ENCODE data around the gene C8G.

C8G gene

DNA sequence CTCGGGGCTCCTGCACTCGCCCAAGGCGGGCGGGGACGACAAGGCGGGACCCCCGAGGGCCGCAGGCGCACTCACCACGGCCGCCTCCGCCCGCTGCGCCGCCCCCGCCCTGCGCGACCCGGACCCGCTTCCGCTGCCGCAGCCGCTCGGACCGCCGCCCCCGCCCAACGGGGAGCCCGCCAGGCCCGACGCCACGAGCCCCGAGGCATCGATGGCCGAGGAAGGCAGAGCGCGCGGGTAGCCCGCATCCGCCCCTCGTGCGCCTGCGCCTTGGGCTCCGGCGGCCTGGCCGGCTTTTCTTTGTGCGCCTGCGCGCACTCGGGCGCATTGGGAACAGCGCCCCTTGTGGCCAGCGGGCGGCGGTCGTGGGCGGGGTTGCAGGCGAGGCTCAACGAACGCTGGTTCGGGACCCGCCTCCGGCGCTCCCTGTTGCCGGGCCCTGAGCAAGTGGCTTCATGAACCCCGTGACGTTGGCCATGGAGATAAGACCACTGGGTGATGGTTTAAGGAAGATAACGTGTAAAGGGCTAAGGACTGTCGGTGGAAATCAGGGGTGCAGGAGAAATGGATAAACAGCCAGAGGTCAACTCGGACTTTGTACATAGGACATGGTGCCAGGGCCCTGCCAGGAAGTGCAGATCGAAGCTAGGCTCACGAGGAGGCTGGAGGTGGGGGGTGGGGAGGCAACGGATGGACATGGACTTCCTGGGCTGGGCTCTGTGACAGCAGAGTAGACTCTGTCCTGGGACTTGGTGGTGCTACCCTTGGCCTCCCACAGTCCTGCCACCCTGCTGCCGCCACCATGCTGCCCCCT, at the start of gene C8G, which contains the start of gene FBXW5:
C8G (plus strand) TSS at position 725 of the 814 bp plus-strand sequence; CDS start at position 803, 78 bp downstream.
FBXW5 (minus strand) TSS at position 220 of the 814 bp plus-strand sequence. CDS start 655 bp downstream, outside the sequence.
- Histone ChIP-seq H3K4me1 (ENCODE audit: control insufficient read depth, insufficient read depth, low read length) (peaks cover 5% of the 10 kb centered on the region; the same call in 1 of the 2 replicates), H3K9ac (ENCODE audit: low read depth, low read length) (peak within 1 kb of the TSS; percentile 46), H3K27ac (ENCODE audit: low read depth, low read length) (peak within 1 kb of the TSS; percentile 80), H3K27me3 (ENCODE audit: control insufficient read depth, insufficient read depth, low read length) (no peaks in the 10 kb centered on the region), H3K36me3 (ENCODE audit: control insufficient read depth, insufficient read depth, low read length) (peaks cover 29% of the 10 kb centered on the region), H3K4me3 (ENCODE audit: low read depth, low read length) (peak within 1 kb of the TSS; percentile 88), H3K9me3 (ENCODE audit: control insufficient read depth, insufficient read depth, low read length) (no peaks in the 10 kb centered on the region)

- Histone ChIP-seq H3K4me1 (ENCODE audit: control insufficient read depth, insufficient read depth, low read length) (no peaks in the 10 kb centered on the region), H3K4me3 (ENCODE audit: low read depth, low read length) (no peak overlapping the region), H3K36me3 (ENCODE audit: control insufficient read depth, insufficient read depth, low read length) (peaks cover 47% of the 10 kb centered on the region), H3K27ac (ENCODE audit: low read depth, low read length) (no peak overlapping the region), H3K9me3 (ENCODE audit: control insufficient read depth, insufficient read depth, low read length) (no peaks in the 10 kb centered on the region), H3K9ac (ENCODE audit: low read depth, low read length) (no peak overlapping the region), H3K27me3 (ENCODE audit: control insufficient read depth, insufficient read depth, low read length) (no peaks in the 10 kb centered on the region)
These were observed 49.0 kb upstream of the C8G start for GRCh38 chr9:136896027-136896426.

- Histone ChIP-seq H3K36me3 (ENCODE audit: control insufficient read depth, insufficient read depth, low read length) (peaks cover 64% of the 10 kb centered on the region), H3K4me1 (ENCODE audit: control insufficient read depth, insufficient read depth, low read length) (no peaks in the 10 kb centered on the region), H3K27me3 (ENCODE audit: control insufficient read depth, insufficient read depth, low read length) (no peaks in the 10 kb centered on the region), H3K9ac (ENCODE audit: low read depth, low read length) (no peak overlapping the region), H3K9me3 (ENCODE audit: control insufficient read depth, insufficient read depth, low read length) (no peaks in the 10 kb centered on the region), H3K27ac (ENCODE audit: low read depth, low read length) (no peak overlapping the region), H3K4me3 (ENCODE audit: low read depth, low read length) (no peak overlapping the region)
These were observed 46.5 kb upstream of the C8G start for GRCh38 chr9:136898483-136899100.

DNA sequence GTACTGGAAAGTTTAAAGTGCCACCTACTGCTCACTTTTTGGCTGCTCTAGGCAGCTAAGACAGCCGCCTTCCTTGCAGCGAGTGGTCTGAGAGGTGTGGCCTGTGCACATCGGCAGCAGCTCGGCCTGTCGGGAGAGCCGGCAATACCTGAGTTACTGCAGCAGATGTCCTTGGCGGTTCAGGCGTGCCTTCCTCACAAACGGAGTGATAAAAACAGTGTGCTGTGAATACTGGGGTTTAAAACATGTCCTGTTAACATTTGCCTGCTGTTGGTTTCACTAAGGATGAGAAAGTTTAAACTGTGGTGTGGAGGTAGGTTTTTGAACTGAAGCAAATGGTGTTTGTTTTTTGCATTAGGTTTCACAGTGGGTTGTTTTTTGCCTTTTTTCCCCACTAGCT, 45.8 kb upstream of the C8G start:
- Histone ChIP-seq H3K36me3 (ENCODE audit: control insufficient read depth, insufficient read depth, low read length) (peaks cover 68% of the 10 kb centered on the region), H3K27ac (ENCODE audit: low read depth, low read length) (no peak overlapping the region), H3K4me1 (ENCODE audit: control insufficient read depth, insufficient read depth, low read length) (no peaks in the 10 kb centered on the region), H3K27me3 (ENCODE audit: control insufficient read depth, insufficient read depth, low read length) (no peaks in the 10 kb centered on the region), H3K9me3 (ENCODE audit: control insufficient read depth, insufficient read depth, low read length) (no peaks in the 10 kb centered on the region), H3K9ac (ENCODE audit: low read depth, low read length) (no peak overlapping the region), H3K4me3 (ENCODE audit: low read depth, low read length) (no peak overlapping the region)

GRCh38 chr9:136900556-136900955, 44.5 kb upstream of the C8G start:
- Histone ChIP-seq H3K36me3 (ENCODE audit: control insufficient read depth, insufficient read depth, low read length) (peaks cover 68% of the 10 kb centered on the region), H3K9ac (ENCODE audit: low read depth, low read length) (no peak overlapping the region), H3K9me3 (ENCODE audit: control insufficient read depth, insufficient read depth, low read length) (no peaks in the 10 kb centered on the region), H3K4me3 (ENCODE audit: low read depth, low read length) (no peak overlapping the region), H3K27ac (ENCODE audit: low read depth, low read length) (no peak overlapping the region), H3K27me3 (ENCODE audit: control insufficient read depth, insufficient read depth, low read length) (no peaks in the 10 kb centered on the region), H3K4me1 (ENCODE audit: control insufficient read depth, insufficient read depth, low read length) (no peaks in the 10 kb centered on the region)

- H3K4me1 ChIP-seq (ENCODE audit: control insufficient read depth, insufficient read depth, low read length), result no peaks in the 10 kb centered on the region
- peaks cover 69% of the 10 kb centered on the region for H3K36me3 ChIP-seq (ENCODE audit: control insufficient read depth, insufficient read depth, low read length)
- no peaks in the 10 kb centered on the region for H3K9me3 ChIP-seq (ENCODE audit: control insufficient read depth, insufficient read depth, low read length)
- H3K27ac ChIP-seq (ENCODE audit: low read depth, low read length), result peak overlapping the region; percentile 14
- no peak overlapping the region for H3K4me3 ChIP-seq (ENCODE audit: low read depth, low read length)
- H3K27me3 ChIP-seq (ENCODE audit: control insufficient read depth, insufficient read depth, low read length), result no peaks in the 10 kb centered on the region
- no peak overlapping the region for H3K9ac ChIP-seq (ENCODE audit: low read depth, low read length)
These were observed 44.0 kb upstream of the C8G start for GRCh38 chr9:136900988-136901515.

GRCh38 chr9:136901516-136902258, 43.4 kb upstream of the C8G start:
- Histone ChIP-seq H3K4me3 (ENCODE audit: low read depth, low read length) (no peak overlapping the region), H3K27ac (ENCODE audit: low read depth, low read length) (peak overlapping the region; percentile 14), H3K9ac (ENCODE audit: low read depth, low read length) (no peak overlapping the region), H3K4me1 (ENCODE audit: control insufficient read depth, insufficient read depth, low read length) (no peaks in the 10 kb centered on the region), H3K27me3 (ENCODE audit: control insufficient read depth, insufficient read depth, low read length) (no peaks in the 10 kb centered on the region), H3K9me3 (ENCODE audit: control insufficient read depth, insufficient read depth, low read length) (no peaks in the 10 kb centered on the region), H3K36me3 (ENCODE audit: control insufficient read depth, insufficient read depth, low read length) (peaks cover 75% of the 10 kb centered on the region)

DNA sequence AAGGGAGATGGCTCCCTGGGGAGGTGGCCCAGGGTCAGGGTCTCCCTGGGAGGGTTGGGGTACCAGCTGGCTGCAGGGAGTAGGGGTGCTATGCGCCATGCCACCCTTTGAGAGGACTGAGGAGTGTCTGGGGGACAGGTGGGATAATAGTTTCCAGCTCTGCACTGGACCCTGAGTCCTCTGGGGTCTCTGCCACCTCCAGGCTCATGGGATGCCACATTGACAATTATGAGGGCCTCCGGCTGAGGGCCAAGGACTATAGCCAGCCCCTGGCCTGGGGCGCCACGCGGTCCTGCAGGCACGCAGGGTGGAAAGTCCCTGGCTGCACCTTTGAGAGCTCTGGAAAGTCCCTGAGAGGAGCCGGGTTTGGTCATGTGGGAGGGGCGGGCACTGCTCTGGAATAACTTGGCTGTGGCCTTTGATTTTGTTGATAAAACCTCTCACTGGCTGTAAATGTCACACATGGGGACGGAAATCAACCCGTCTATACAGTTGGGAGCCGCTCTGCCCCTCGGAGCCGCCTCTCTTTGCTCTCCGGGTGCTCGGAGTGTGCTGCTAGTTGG, 42.7 kb upstream of the C8G start:
- Histone ChIP-seq H3K4me3 (ENCODE audit: low read depth, low read length) (no peak overlapping the region), H3K9ac (ENCODE audit: low read depth, low read length) (no peak overlapping the region), H3K27ac (ENCODE audit: low read depth, low read length) (no peak overlapping the region)

DNA sequence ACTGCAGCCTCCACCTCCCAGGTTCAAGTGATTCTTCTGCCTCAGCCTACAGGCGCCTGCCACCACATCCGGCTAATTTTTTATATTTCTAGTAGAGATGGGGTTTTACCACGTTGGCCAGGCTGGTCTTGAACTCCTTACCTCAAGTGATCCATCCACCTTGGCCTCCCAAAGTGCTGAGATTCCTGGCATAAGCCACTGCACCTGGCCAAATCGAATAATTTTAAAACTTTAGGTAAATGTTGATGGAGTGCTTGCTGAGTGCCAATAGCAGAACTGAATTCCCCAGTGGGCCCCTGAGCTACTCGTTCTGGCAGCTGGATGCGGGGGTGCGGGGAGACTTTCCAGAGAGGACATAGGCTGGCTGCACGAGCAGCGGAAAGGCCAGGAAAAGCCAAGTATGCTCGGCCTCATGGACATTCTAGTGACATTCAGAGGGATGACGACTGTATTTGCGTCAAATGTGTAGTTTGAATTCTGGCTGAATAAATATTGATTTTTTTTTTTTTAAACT, 41.9 kb upstream of the C8G start:
- no peaks in the 10 kb centered on the region for H3K9me3 ChIP-seq (ENCODE audit: control insufficient read depth, insufficient read depth, low read length)
- H3K27ac ChIP-seq (ENCODE audit: low read depth, low read length), result no peak overlapping the region
- H3K27me3 ChIP-seq (ENCODE audit: control insufficient read depth, insufficient read depth, low read length), result no peaks in the 10 kb centered on the region
- no peaks in the 10 kb centered on the region for H3K4me1 ChIP-seq (ENCODE audit: control insufficient read depth, insufficient read depth, low read length)
- no peak overlapping the region for H3K4me3 ChIP-seq (ENCODE audit: low read depth, low read length)
- H3K9ac ChIP-seq (ENCODE audit: low read depth, low read length), result no peak overlapping the region
- H3K36me3 ChIP-seq (ENCODE audit: control insufficient read depth, insufficient read depth, low read length), result peaks cover 88% of the 10 kb centered on the region

More for the DNA sequence above, 42.7 kb upstream of the C8G start:
- H3K27me3 ChIP-seq (ENCODE audit: control insufficient read depth, insufficient read depth, low read length), result no peaks in the 10 kb centered on the region
- H3K36me3 ChIP-seq (ENCODE audit: control insufficient read depth, insufficient read depth, low read length), result peaks cover 81% of the 10 kb centered on the region
- no peaks in the 10 kb centered on the region for H3K4me1 ChIP-seq (ENCODE audit: control insufficient read depth, insufficient read depth, low read length)
- no peaks in the 10 kb centered on the region for H3K9me3 ChIP-seq (ENCODE audit: control insufficient read depth, insufficient read depth, low read length)

- H3K9ac ChIP-seq (ENCODE audit: low read depth, low read length), result no peak overlapping the region
- peaks cover 80% of the 10 kb centered on the region for H3K36me3 ChIP-seq (ENCODE audit: control insufficient read depth, insufficient read depth, low read length)
- H3K4me3 ChIP-seq (ENCODE audit: low read depth, low read length), result no peak overlapping the region
- H3K27ac ChIP-seq (ENCODE audit: low read depth, low read length), result no peak overlapping the region
- H3K4me1 ChIP-seq (ENCODE audit: control insufficient read depth, insufficient read depth, low read length), result no peaks in the 10 kb centered on the region
- no peaks in the 10 kb centered on the region for H3K9me3 ChIP-seq (ENCODE audit: control insufficient read depth, insufficient read depth, low read length)
- H3K27me3 ChIP-seq (ENCODE audit: control insufficient read depth, insufficient read depth, low read length), result no peaks in the 10 kb centered on the region
These were observed 38.8 kb upstream of the C8G start for GRCh38 chr9:136906266-136906665.
